HG03139 (cell line): Measurements from ENCODE around the gene CNST.
"Not testable (repeated sequence)": the region's sequence is repeated elsewhere in the genome, so short reads cannot be mapped to it uniquely, and the experiment has no call there.

Experiments used
- ATAC-seq: cut with Tn5 transposase; IDR thresholded peaks from one replicate; pipeline ENCODE4 v1.9.1; 2021; ENCODE audit not compliant: unreplicated experiment

The CNST gene

GRCh38 chr1:246583056-246583440 is 16.8 kb downstream of the CNST start:
- no peak for ATAC-seq

GRCh38 chr1:246583448-246584185 is 17.4 kb downstream of the CNST start:
- no peak for ATAC-seq

GRCh38 chr1:246587032-246587431 is 20.8 kb downstream of the CNST start:
- ATAC-seq = no peak

- ATAC-seq = no peak
These were observed 21.4 kb downstream of the CNST start for GRCh38 chr1:246587606-246588005.

- ATAC-seq = no peak
These were observed 22.0 kb downstream of the CNST start for GRCh38 chr1:246588159-246588721.

GRCh38 chr1:246589919-246590318 is 23.7 kb downstream of the CNST start:
- ATAC-seq = not testable (repeated sequence)

GRCh38 chr1:246591047-246591446 is 24.8 kb downstream of the CNST start:
- peak; percentile 20 for ATAC-seq

GRCh38 chr1:246591504-246591903 is 25.2 kb downstream of the CNST start:
- peak; percentile 90 for ATAC-seq

- ATAC-seq = no peak
These were observed 25.7 kb downstream of the CNST start for GRCh38 chr1:246591958-246592357.

- ATAC-seq = no peak
These were observed 26.4 kb downstream of the CNST start for GRCh38 chr1:246592695-246593094.

- no peak for ATAC-seq
These were observed 28.9 kb downstream of the CNST start for GRCh38 chr1:246595146-246595545.

GRCh38 chr1:246597340-246597739 is 31.1 kb downstream of the CNST start:
- ATAC-seq = no peak

- ATAC-seq = no peak
These were observed 31.7 kb downstream of the CNST start for GRCh38 chr1:246597971-246598370.

- no peak for ATAC-seq
These were observed 33.1 kb downstream of the CNST start for GRCh38 chr1:246599315-246599714.

- ATAC-seq = no peak
These were observed 34.3 kb downstream of the CNST start for GRCh38 chr1:246600579-246600978.

GRCh38 chr1:246602194-246602593 is 35.9 kb downstream of the CNST start:
- ATAC-seq = no peak

GRCh38 chr1:246605231-246605630 is 39.0 kb downstream of the CNST start:
- not testable (repeated sequence) for ATAC-seq

- ATAC-seq = no peak
These were observed 41.2 kb downstream of the CNST start for GRCh38 chr1:246607462-246607861.

GRCh38 chr1:246608616-246609376 is 42.5 kb downstream of the CNST start:
- no peak for ATAC-seq

GRCh38 chr1:246609632-246610031 is 43.4 kb downstream of the CNST start:
- no peak for ATAC-seq

- no peak for ATAC-seq
These were observed 47.0 kb downstream of the CNST start for GRCh38 chr1:246613096-246613758.

- ATAC-seq = no peak
These were observed 50.9 kb downstream of the CNST start for GRCh38 chr1:246617156-246617555.
